ENCODE data around the gene XK.

DNA sequence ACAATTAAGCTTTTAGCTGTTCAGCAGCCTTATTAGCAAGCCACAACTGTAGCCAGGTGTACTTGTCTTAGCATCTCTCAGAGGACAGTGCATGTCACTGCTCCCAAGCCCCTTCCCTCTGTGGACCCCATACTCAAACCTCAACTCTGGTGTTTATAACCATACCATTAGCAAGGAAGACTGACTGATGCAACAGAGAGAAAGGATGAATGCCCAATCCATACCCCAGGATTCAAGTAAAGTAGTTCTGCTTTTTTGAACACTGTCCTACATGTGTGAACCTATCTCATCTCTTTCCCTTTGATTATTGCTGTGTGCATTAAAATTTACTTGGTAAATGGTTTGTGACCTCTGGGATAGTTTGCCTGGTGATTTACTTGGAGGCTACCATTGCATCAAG is 71.5 kb downstream of the XK start:
- TF ChIP-seq EP300 (IDR thresholded peaks at IDR 0.05) (no peak), POLR2A (IDR thresholded peaks at IDR 0.05) (no peak)
- TF ChIP-seq, protein P1, sequence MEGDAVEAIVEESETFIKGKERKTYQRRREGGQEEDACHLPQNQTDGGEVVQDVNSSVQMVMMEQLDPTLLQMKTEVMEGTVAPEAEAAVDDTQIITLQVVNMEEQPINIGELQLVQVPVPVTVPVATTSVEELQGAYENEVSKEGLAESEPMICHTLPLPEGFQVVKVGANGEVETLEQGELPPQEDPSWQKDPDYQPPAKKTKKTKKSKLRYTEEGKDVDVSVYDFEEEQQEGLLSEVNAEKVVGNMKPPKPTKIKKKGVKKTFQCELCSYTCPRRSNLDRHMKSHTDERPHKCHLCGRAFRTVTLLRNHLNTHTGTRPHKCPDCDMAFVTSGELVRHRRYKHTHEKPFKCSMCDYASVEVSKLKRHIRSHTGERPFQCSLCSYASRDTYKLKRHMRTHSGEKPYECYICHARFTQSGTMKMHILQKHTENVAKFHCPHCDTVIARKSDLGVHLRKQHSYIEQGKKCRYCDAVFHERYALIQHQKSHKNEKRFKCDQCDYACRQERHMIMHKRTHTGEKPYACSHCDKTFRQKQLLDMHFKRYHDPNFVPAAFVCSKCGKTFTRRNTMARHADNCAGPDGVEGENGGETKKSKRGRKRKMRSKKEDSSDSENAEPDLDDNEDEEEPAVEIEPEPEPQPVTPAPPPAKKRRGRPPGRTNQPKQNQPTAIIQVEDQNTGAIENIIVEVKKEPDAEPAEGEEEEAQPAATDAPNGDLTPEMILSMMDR (IDR thresholded peaks at IDR 0.05) = no peak
